Umbilical cord (tissue), 2 donors: ENCODE measurements around the gene STK39. TPM values are rescaled to one million over a fixed set of nuclear protein-coding genes. Genes with fewer than 3 reads are reported as not detected.
"Not testable (repeated sequence)": the region's sequence is repeated elsewhere in the genome, so short reads cannot be mapped to it uniquely, and the experiment has no call there.

Experiments used
- DNase-seq: peaks from one replicate; pipeline ENCODE4 v3.0.0-alpha.2; 2015; ENCODE audit warnings: low spot score
- total RNA-seq: library from RNA; depleted of rRNA; stranded (reverse); fragments of >200 nt; gene quantifications from one replicate; pipeline ENCODE4 v1.2.3, GENCODE V29; 2014; ENCODE audit warnings: low replicate concordance; ENCODE audit not compliant: insufficient read depth

Gene STK39
- 9.6 TPM for total RNA-seq

- DNase-seq = peak; percentile 88
Observed at GRCh38 chr2:168247341-168248261, at the start of gene STK39. Gene STK39, minus strand, starts transcription at chr2:168247595. Its CDS starts 160 bp downstream, at chr2:168247435.

GRCh38 chr2:168295051-168295450, 47.7 kb upstream of the STK39 start:
- no peak for DNase-seq

- DNase-seq = no peak
Observed at GRCh38 chr2:168294409-168294808, 47.0 kb upstream of the STK39 start.

- no peak for DNase-seq
Observed at GRCh38 chr2:168293766-168294165, 46.4 kb upstream of the STK39 start.

- no peak for DNase-seq
Observed at GRCh38 chr2:168290391-168290790, 43.0 kb upstream of the STK39 start.

GRCh38 chr2:168289880-168290279, 42.5 kb upstream of the STK39 start:
- no peak for DNase-seq

- no peak for DNase-seq
Observed at GRCh38 chr2:168286535-168286934, 39.1 kb upstream of the STK39 start.

- no peak for DNase-seq
Observed at GRCh38 chr2:168278424-168278888, 31.1 kb upstream of the STK39 start.

GRCh38 chr2:168277276-168277675, 29.9 kb upstream of the STK39 start:
- no peak for DNase-seq

- no peak for DNase-seq
Observed at GRCh38 chr2:168272225-168272624, 24.8 kb upstream of the STK39 start.

GRCh38 chr2:168262926-168263325, 15.5 kb upstream of the STK39 start:
- not testable (repeated sequence) for DNase-seq

GRCh38 chr2:168256448-168256847, 9.1 kb upstream of the STK39 start:
- DNase-seq = no peak

GRCh38 chr2:168255866-168256265, 8.5 kb upstream of the STK39 start:
- DNase-seq = no peak

GRCh38 chr2:168255103-168255502, 7.7 kb upstream of the STK39 start:
- no peak for DNase-seq

GRCh38 chr2:168254158-168254935, 7.0 kb upstream of the STK39 start:
- DNase-seq = peak; percentile 37

- DNase-seq = no peak
Observed at GRCh38 chr2:168253379-168253778, 6.0 kb upstream of the STK39 start.

- no peak for DNase-seq
Observed at GRCh38 chr2:168252976-168253375, 5.6 kb upstream of the STK39 start.

GRCh38 chr2:168246483-168247340, 683 bp downstream of the STK39 start:
- peak; percentile 64 for DNase-seq

GRCh38 chr2:168246072-168246482, 1.3 kb downstream of the STK39 start:
- DNase-seq = no peak

GRCh38 chr2:168245074-168245825, 2.1 kb downstream of the STK39 start:
- no peak for DNase-seq

GRCh38 chr2:168244318-168244717, 3.1 kb downstream of the STK39 start:
- DNase-seq = no peak
